ENCODE results near the gene STAC.

STAC gene

DNA sequence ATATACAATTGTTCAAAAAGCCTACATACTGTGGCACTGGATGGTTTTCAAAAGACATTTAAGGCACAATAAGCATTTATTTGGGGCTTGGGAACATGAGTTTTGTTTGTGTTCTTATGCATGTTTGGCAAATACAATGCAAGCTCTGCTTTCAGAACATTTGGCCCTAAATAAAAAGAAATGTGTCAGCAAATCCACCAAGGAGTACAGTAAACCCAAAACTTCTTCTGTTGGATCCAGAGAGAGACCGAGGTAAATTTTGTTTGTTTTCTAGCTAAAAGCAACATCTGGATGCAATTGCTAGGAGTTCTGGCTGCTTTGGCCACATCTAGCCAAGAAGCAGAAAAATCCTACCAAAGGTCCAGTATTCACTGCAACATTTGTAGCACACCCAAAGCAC is 215.2 kb downstream of the STAC start:
- DNase-seq (ENCODE audit: low read depth, low spot score), result no peak

GRCh38 chr3:36596419-36596818 is 216.1 kb downstream of the STAC start:
- DNase-seq (ENCODE audit: low read depth, low spot score), result no peak

GRCh38 chr3:36597422-36597821 is 217.1 kb downstream of the STAC start:
- no peak for DNase-seq (ENCODE audit: low read depth, low spot score)
